ENCODE measurements around the gene ISCU.
A peak's percentile ranks its signal among the peaks of the same experiment; 100 is the strongest.

Gene ISCU

DNA sequence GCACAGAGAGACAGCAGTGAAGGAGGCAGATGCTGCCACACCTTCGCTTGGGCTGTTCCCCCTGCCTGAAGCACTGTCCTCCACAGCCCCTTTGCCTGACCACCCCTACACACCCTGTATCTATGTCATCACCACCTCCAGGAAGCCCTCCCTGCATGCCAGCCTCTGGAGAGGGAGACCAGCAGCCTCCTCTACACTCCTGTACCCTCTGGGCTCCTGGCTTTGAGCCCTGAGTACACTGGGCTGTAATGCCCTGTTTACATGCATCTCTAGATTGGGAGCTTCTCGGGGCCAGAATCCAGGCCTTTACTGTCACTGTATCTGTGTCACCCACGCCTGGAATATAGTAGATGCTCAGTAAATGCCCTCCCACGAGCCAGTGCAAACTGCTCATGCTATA lies 41.3 kb downstream of the ISCU start:
- DNase-seq (ENCODE audit: low read depth in 2 of 2): no peak

DNA sequence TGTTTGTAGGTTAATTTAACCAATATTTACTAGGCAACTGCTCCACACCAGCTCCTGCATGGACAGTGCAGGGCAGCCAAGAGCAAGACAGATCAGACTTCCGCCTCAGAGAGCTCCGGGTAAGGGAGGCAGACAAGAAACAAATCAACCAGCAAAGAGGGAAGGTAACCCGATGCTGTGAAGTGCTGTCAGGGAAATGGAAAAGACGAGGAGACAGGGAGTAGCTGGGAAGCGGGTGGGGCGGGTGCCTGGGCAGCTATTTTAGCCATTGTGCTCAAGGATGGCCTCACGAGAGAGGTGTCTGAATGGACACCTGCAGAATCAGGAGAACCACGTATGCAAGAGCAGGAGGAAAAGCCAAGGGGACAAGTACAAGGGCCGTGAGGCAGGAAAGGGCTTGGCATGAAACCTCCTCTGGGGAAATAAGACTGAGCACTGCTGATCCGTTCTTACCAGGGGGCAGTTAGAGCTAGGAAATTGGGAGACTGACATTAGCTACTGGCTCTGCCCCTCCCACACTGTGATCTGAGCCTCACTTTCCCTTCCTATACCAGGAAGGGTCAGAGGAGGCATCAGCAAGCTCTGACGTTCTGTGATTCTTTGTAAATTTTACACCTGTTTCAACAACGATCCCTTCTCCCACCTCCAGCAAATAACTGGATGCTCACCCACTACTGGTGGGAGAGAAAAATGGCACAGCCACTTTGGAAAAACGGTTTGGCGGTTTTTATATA lies 42.0 kb downstream of the ISCU start:
- DNase-seq (ENCODE audit: low read depth in 2 of 2): no peak

DNA sequence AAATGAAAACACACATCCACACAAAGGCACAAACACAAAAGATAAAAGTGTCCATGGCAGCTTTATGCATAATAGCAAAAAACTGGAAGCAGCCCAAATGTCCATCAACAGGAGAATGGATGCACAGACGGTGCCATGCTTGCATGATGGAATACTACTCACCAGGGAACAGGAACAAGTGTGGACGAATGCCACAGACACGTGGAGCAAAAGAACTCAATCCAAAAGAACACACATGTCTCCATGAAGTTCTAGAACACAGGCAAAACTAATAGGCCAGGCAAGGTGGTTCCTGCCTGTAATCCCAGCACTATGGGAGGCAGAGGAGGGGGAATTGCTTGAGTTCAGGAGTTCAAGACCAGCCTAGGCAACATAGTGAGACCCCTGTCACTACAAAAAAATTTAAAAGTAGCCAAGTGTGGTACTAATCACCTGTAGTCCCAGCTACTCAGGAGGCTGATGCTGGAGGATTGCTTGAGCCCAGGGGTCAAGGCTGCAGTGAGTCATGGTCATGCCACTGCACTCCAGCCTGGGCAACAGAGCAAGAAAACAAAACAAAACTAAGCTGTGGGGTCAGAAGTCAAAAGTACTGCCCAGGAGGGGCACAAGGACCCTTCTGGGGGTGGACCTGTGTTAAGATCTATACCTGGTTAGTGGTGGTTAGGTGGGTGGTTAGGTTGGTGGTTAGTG lies 42.7 kb downstream of the ISCU start:
- DNase-seq (ENCODE audit: low read depth in 2 of 2): no peak

DNA sequence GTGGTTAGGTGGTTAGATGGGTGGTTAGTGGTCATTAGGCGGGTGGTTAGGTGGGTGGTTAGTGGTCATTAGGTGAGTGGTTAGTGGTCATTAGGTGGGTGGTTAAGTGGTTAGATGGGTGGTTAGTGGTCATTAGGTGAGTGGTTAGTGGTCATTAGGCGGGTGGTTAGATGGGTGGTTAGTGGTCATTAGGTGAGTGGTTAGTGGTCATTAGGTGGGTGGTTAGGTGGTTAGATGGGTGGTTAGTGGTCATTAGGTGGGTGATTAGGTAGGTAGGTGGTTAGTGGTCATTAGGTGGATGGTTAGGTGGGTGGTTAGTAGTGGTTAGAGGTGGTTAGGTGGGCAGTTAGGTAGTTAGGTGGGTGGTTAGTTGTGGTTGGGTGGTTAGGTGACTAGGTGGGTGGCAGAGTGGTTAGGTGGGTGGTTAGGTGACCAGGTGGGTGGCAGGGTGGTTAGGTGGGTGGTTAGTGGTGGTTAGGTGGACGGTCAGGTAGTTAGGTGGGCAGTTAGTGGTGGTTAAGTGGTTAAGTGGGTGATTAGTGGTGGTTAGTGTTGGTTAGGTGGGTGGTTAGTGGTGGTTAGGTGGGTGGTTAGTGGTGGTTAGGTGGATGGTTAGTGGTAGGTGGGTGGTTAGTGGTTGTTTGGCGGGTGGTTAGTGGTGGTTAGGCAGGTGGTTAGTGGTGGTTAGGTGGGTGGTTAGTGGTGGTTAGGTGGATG lies 43.5 kb downstream of the ISCU start:
- no peak for DNase-seq (ENCODE audit: low read depth in 2 of 2)

DNA sequence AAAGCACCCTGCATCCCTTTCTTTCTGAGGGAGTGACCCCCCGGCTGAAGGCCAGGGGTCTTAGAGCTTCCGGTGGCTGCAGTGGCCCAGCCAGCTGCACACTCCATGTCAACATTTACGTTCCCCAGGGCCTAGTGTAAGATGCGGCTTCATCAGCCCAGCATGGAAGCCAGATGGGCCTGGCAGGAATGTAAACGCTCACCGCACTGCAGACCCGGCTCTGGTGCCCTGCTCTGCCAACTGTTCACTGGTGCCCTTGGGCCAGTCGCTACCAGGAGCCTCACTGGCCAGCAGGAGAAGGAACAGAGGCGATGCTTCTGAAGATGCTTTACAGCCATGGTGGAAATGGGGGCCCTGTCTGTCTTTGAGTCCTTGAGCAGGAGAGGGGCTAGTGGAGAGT lies 44.1 kb downstream of the ISCU start:
- no peak for DNase-seq (ENCODE audit: low read depth in 2 of 2)

DNA sequence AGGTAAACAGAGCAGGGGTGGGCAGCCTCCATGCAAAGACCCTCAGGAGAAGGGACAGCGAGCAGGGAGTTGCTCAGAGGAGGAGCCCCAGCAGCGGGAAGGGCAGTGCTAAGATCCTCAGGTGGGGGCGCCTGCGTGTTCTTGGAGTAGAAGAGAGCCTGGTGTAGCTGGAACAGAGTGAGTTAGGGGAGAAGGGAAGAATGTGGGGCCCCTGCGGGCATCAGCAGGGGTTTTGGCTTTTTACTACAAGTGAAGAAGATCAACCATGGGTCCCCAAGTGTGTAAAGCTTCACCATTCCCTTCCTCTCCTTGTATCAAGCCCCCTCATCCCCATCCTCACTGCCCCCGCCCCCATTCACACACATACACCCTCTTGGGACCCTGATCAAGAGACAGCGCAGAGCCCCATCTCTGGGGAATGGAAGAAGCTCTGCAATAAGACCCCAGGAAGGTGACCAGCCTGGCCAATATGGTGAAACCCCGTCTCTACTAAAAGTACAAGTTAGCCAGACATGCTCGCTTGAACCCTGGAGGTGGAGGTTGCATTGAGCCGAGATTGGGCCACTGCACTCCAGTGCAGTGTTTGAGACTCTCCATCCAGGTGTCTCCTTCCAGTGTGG lies 45.7 kb downstream of the ISCU start:
- no peak for DNase-seq (ENCODE audit: low read depth in 2 of 2)

DNA sequence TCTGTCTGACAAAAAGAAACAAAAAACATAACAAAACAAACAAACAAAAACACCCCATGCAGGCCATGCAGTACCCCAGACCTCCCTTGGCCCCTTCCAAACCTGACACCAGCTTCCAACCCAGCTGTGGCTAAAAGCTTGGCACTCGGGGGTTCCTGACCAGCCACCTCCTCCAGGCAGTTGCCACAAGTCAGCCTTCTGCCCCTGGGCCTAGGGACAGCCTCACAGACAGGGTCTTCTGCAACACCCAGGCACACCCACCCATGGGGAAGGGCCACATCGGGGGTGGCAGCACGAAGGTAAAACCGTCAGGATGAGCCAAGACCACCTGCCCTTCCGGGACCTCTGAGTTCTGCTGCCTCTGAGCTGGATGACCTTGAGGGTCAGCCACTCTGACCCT lies 46.2 kb downstream of the ISCU start:
- no peak for DNase-seq (ENCODE audit: low read depth in 2 of 2)

DNA sequence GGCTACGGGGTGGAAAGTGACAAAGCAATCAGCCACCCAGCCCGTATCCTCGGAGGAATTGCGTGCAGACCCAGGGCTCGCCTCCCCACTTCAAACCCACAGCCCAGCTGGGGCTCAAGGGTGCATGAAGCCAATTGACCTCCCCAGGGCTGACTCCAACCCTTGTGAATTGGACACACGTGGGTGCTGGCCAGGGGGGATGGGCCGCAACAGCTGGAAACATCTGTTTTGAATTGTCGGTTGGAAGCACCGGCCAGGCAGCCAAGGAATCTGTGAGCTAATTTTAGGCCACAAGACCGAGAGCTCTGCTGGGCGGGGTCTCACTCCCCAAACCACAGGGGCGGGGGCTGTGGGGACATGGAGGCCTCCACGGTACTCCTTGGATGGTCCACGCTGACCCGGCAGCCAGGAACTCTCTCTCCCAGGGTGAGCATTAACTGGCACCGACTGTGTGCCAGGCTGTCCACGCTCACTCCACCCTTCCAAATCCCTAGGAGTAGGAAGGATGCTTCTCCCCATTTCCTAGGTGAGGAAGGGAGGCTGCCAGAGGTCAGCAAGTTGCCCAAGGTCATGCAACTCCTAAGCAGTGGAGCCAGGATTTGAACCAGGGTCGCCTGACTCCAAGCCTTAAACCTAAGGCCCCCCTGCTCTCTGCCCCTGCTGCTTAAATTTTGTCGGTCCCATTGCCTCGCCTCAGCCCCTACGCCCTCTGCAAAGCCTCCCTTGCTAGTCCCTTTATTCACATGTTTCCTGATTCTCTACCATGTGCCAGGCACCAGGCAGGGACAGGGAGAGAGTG lies 47.3 kb downstream of the ISCU start:
- DNase-seq (ENCODE audit: low read depth in 2 of 2): peak; percentile 82 to 84

DNA sequence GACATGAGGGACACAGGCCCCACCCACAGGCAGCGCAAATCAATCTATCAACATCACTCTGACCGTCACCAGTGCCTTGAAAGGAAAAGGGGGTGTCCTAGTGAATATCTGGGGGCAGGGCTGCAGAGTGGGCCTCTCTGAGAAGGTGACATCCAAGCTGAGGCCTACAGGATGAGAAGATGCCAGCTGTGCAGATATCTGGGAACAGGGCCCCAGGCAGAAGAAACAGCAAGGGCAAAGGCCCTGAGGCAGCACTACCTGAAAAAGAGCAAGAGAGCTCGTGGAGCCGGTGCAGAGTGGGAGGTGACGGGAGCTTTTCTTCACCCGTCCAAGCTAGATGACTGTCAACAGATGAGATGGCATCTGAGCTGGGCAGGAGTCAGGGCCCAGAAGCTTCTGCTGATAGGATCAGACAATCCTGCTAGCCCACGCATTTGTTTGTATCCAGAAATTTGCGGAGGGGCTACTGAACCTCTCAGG lies 48.0 kb downstream of the ISCU start:
- no peak for DNase-seq (ENCODE audit: low read depth in 2 of 2)

DNA sequence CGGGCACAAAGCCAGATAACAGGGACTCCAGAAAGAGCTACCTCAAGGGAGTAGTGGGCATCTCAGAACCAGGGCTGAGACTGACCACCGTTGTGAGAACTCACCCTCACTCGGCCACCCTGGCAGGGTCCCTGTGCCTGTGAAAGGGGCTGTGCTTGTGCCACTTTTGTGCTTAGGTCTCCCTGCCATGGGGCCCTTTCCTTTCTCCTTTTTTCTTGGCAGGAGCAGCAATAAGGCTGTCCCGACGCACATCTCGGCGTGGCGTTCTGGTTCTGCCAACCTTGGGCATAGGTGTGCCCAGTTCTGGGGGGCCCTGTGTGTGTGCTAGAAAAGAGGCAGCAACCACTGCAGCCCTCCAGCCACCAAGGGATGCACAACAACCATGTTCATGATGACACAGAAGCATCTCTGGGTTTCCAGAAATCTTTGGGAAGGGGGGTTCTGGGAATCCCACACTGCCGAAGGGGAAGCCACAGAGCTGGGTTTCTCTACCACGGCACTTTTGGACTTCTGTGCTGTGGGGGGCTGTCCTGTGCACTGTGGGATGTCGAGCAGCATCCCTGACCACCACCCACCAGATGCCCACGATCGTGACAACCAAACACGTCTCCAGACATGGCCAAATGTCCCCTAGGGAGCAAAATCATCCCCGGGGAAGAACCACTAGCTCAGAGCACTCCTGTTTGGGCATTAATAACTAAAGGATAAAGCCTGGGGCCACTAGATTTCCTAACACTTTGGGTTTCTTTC lies 48.6 kb downstream of the ISCU start:
- DNase-seq (ENCODE audit: low read depth in 2 of 2): no peak

DNA sequence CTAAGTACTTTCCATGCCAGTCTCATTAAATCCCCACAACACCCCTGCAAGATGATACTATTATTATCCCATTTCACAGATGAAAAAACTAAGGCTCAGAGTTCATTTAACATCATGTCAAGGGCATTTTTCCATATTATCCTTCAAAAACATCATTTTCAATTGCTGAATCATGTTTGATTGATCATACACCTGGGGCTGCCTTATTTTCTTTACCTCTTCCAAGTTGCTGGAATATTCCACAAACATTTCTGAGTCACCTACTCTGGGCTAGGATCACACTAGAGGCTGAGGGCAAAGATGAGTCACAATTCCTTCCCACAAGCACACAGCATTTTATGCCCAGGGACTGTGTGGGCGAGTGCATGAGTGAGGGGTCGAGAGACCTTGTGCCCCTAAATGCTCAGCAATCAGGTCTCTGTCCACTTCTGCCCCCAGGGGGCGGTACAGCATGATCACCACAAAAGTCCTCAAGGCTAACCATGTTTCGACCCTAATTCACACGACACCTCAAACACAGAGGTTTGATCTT lies 49.6 kb downstream of the ISCU start:
- DNase-seq (ENCODE audit: low read depth in 2 of 2): peak in 1 of 2 experiments; percentile 62

DNA sequence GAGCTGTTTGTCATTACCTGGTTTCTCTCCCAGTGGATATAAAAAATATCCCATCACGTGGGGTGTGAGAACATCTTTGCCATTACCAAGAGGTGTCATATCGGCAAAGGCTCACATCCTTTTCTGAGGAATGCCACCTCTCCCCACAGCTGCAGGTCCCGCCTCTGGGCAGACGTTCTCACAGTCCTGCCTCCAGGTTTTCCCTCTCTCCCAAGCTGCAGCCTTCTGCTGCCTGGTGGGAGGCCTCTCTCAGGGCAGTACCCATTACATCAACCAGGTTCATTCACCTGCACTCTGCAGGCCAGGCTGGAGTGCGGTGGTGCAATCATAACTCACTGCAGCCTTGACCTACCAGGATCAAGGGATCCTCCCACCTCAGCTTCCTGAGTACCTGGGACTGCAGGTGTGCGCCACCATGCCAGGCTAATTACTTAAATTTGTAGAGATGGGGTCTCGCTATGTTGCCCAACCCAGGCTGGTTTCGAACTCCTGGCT lies 50.4 kb downstream of the ISCU start:
- DNase-seq (ENCODE audit: low read depth in 2 of 2): no peak

DNA sequence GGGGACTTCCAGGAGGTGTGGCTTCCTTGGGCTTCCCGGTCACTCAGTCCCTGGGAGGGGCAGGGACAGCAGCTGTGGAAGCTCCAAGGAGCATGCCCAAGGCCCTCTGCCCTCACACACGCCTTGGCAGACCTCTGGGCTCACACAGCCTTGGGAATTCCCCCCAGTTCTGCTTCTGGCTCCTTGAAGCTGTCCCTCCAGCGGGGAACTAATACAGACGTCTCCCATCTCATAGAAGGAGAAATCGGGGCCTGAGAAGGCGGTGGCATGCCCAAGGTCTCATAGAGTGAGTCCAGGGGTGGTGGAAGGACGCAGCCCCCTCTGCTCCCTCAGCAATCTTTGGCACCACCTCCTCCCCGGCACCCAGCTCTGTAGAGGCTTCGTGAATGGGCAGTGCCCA lies 51.2 kb downstream of the ISCU start:
- DNase-seq (ENCODE audit: low read depth in 2 of 2): no peak

DNA sequence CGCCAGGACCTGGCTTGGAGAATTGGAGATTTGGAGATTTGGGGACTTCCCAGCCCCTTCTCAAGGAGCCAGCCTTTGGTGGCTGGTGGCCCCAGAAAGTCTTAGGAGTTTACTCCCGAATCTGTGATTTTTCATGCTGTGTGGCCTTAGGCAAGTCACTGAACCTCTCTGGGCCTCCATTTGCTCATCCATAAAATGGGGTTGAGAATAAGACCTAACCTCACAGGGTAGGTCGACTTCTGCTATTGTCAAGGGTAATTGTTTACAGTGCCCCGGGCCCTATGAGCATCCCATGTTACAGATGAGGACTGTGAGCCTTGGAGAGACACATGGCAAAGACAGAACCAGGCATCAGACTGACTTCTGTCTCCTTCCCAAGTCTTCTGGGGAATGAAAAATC lies 51.6 kb downstream of the ISCU start:
- DNase-seq (ENCODE audit: low read depth in 2 of 2): no peak

DNA sequence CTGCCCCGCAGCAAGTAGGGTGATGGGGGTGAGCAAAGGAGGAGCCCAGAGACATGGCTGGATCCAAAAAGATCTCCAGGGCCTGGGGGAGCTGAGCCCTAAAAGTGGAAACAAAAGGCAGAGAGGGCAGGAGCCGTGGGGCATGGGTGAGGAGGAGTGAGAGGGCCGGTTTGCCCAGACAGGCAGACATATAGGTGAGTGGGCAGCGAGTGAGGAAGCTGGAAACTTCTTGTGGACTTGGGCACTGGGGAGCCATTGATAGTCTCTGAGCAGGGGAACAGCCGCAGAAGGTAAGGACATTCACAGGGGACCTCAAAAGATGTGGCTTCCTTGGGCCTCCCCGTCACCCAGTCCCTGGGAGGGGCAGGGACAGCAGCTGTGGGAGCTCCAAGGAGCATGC lies 52.2 kb downstream of the ISCU start:
- DNase-seq (ENCODE audit: low read depth in 2 of 2): no peak

DNA sequence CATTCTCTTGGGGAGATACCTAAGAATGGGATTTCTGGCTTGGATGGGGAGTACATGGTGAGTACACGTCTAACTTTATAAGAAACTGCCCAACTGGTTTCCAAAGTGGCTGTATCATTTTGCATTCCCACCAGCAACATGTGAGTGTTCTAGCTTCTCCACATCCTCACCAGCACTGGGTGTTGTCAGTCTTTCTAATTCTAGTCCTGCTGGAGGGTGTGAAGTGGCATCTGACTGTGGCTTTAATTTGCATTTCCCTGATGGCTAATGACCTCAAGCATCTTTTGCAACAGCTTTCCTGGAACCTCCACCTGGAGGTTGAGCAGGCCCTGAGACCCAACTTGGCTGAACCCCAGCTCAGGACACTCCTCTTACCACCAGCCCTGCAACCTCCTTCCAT lies 53.5 kb downstream of the ISCU start:
- no peak for DNase-seq (ENCODE audit: low read depth in 2 of 2)

DNA sequence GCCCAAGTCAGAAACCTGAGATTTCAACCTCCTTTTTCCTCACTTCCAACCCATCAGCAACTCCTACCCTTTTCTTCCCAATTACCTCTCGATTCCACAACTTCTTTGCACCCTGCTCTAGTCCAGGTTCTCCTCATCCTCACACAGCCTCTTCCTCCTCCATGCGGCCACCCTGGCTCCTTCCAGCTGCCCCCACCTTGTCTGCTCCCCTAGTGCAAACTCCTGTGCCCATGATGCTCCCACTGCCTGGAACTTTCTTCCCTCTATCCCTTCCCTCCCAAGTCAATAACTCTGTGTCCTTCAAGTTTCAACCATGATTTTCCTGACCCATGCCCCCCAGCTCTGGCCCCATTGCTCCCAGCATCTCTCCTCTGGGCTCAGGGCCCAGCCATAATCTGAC lies 54.0 kb downstream of the ISCU start:
- no peak for DNase-seq (ENCODE audit: low read depth in 2 of 2)

DNA sequence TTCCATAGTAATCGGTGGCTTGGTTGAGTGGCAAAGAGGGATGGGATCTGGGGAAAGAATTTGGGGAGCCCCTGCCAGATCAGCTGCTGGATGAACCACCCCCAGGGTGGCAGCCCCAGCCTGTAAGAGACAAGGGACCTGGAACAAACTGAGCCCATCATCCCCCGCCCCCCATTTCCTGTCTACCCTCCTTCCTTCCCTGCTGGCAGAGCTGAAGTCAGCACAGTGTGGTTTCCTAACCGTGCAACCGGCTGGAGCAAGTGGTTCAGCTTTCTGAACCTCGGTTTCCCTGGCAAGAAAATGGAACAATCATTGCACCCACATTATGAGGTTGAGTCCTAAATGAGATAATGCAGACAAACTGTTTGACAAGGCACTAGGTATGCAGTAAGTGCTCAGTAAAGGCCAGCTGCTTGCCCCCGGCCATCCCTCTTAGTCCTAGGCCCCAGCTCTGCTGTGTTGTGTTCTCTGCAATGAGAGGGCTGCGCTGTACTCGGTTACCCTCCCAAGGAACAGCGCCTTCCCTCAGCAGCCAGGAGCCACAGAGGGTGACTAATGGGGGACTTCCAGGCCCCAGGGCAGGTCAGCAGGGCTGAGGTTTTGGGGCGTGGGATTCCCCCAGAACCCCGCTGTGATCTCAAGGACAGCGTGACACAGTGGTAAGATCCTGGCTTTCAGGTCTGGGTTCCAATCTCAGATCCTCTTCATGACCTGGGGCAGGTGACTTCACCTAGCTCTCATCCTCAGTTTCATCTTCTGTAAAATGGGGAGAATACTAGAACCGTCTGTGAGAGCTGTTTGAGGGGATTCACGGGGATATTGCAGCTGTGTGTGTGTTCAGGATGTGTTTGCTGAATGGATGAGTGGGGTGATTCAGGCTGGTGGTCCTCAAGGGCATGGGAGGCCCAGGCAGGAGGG lies 54.8 kb downstream of the ISCU start:
- DNase-seq (ENCODE audit: low read depth in 2 of 2): no peak

Measured in fibroblast of skin of left quadriceps (primary cell).